GM19099 (cell line): ENCODE measurements around the gene EPHA7.

Experiments
- POLR2A ChIP-seq: IDR thresholded peaks from 3 replicates; pipeline ENCODE4 v1.6.1; 2011; ENCODE audit warnings: low read depth; ENCODE audit not compliant: insufficient read length; ENCODE audit errors: extremely low read depth

Gene EPHA7

DNA sequence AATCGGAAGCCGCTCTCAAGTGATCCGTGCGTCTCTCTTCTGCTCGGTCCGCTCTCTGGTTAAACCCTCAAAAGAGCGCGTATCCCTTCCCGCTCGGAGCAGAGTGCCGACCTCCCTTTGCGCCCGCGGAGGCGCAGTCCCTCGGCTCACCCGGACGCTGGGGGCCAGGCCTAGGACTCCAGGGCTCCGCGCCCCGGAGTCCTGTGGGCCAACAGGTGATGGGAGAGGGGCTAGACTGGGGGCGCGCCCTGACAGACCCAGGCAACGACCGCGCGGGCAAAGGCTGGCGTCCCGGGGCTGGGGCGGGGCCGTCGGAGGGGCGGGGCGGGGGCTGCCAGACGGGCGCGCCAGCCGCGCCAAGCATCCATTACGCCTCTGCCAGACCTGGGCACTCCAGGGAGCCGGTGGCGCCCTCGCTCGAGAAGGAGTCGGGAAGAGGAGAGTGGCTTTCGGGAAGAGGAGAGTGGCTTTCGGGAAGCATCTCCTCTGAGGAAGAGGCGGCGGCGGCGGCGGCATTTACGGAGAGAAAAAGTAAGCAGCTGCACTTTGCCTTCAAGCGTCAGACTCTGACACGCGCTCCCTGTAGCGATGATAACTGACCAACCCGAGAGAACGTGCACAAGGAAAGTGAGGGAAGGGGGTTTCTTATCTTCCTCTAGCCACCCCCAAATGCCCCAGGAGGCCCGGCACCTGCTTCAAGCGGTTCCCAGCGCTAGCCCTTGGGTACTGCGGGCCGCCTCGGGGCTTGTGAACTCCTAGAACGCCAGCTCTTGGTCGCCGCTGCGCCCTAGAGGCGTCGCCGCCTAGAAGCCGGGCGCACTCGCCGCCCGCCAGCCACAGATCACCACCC, 2.6 kb downstream of the EPHA7 start:
- TF ChIP-seq POLR2A, result no peak

DNA sequence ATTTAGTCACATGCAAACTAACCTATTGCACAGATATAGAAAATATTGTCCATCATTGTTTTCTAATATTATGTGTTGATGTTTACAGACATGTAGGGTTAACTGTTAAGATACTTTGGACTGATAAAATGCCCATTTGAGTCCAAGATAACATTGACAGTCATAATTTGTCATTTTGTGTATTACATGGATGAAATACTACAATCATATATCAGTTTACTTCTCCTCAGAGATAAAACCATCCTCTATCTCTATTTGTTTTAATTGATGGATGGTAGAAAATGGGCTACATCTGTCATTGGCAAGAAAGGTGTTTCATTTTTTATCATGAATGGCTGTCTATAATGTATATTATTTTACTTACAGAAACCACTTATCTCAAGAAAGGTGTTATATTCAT, 6.2 kb downstream of the EPHA7 start:
- no peak for TF ChIP-seq POLR2A

DNA sequence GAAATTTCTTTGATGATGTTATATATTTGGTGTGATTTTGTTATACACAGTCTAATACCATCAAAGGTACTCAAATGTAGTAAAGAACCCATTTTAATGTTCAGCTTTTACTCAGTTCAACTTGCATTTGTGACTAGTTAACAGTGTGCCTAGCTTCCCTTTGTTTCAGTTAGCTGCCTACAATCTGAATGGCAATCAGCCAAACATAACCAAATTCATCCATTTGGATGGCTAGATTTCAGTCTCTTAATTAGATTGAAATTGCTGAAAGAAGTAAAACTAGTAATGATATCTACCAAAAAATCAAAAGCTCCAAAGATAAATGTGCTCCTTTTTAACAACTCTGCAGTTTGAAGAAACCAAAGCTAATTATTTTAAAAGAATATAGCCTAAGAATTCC, 6.9 kb downstream of the EPHA7 start:
- no peak for TF ChIP-seq POLR2A

DNA sequence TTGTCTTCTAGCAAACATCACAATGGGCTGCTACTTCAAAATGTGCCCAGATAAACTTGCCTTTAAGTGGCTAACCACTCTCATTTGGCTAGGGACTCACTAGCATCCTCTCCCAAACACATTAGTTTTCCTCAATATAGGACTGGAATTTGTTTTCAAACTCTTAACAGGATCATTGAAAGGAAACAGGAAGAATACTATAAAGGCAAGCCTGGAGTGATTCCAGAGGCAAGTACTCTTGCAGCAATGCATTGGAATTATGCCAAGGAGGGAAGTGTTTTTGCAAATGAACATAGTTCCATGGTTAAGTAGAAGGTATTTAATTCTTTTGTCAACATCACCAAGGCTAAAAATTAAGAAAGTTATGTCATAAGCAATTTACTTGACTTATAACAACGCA, 12.2 kb downstream of the EPHA7 start:
- no peak for TF ChIP-seq POLR2A

DNA sequence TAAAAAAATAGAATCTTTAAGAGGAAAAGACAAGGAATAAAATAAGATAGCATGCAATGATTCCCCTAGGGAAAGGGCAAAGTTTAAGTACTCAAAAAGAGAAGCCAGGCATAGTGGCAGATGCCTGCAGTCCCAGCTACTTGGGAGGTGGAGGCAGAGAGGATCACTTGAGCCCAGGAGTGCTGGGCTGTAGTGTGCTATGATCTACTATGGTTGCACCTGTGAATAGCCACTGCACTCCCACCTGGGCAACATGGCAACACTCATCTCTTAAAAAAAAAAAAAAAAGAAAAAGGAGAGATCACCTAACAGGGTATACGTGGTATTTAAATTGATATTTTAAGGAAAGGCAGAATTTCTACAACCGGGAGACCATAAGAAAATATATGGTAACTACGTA, 16.0 kb downstream of the EPHA7 start:
- no peak for TF ChIP-seq POLR2A

DNA sequence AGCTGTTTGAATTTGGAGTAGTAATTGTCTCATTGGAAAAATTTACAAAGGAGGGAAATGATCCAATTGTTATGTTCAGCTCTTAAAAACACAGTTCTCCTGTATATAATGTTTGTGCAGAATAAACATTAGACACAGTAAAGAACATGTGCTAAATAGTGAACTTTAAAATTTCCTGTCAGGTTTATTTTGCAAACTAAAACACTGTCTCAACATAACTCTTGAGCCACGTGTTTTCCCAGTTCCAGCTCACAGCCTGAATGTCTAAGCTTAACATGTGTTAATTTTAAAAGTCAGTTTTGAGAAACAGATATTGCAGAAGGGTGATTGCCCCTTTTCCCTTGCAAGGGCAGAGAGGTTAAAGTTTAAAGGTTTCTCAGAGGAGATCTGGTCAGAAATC, 20.6 kb downstream of the EPHA7 start:
- TF ChIP-seq POLR2A, result no peak

DNA sequence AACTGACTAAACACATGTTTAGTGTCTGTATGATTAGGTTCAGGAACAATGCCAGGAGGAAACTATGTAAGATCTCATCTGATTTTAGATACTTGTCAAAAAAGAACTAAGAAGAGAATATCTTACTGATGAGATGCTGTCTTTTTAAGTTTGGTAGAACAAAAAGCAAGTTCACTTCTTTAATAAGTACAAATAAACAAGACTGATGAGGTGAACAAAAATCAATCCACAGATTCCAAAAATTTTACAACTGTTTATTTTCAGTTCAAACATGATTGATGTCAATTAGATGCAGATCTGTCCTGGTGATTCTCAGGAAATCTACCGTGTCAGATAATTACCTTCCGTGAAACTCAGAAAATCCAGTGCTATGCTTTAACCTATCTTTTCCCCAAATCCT, 24.9 kb downstream of the EPHA7 start:
- TF ChIP-seq POLR2A, result no peak

DNA sequence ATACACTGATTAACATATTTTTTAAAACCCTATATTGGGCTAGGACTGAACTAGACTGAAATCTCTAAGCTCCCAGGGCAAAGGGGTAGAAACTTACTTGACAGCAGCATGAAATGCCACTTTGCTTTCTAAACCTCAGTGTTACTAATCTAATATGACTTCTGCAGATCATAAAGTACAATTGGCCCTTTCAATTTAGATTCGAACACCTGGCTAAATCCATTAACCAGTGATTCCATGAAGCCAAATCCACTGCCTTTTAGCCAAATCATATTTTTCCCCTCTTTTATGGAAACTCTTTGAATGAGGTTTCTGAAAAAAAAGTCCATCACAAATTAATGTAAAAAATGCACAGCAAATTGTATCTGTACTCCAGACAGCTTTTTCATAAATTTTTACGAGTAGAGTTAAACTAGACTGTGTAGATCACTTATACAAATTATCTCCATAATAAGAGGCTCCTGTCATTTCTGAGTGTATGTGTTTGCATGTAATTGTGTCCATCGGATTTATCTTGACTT, 25.7 kb downstream of the EPHA7 start:
- no peak for TF ChIP-seq POLR2A

DNA sequence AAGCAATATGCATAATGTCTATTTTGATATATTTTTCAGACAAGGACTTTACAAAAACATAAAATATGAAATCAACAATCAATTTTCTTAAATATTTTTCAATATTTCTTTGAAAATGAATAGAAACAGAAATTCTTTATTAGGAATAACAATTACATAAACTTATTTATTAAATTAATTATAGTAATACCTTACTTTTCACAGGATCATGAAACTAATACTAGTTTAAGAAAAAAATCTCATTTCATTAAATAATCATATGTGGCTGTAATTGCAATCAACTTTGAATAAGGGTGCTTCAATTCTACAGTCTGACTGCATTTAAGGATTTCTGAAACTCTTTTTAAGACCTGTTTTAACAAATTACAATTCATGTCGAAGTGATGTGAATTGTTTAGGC, 26.6 kb downstream of the EPHA7 start:
- TF ChIP-seq POLR2A, result no peak

DNA sequence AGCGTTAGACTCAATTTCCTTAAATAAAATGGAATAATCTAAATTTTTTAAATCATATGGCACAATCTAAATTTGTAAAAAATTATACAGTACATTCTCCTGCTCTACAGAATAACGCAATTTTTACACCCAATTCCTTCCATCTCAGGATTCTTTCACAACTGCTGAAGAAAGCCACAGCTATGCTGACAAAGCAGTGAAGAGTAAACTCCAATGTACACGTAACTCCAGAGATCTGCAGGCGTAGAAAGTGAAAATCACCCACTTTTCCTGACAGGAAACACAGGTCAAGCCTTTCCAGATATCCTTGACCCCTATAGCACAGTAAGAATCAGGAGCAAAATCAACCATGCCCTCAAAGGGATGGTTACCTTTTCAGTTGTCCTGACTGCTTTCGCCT, 27.4 kb downstream of the EPHA7 start:
- no peak for TF ChIP-seq POLR2A

DNA sequence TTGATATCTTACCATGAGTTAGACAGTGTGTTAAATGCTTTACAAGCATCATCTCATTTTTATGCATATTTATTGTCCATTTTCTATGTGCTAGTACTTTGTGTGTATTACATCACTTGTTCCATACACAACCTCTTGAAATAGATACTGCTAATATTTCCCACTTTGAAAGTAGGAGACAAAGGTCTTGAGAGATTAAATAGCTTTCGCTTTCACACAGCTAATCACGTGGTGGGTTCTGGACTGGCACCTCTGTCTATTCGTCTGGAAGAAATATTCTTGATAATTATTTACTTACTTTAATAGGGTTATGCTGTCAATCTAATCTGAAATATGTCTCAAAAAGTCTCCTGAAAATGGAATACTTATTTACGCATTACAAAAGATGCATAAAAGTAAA, 30.2 kb downstream of the EPHA7 start:
- TF ChIP-seq POLR2A, result no peak

DNA sequence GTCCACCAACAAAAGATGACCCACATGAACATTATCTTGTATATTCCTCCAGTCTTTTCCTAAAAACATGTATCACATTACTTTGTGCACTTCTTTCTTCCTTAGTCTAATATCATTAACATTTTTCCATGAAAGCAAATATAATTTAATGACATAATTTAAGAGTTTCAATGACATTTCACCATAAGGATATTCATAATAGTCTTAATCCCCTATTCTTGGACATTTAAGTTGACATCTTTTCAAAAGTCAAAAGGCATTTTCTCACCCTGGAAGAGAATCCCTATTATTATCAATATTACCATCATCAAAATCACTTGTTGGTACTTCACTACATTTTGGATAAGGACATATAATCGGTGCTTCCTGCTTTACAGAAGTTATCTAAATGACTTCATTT, 31.3 kb downstream of the EPHA7 start:
- TF ChIP-seq POLR2A, result no peak

DNA sequence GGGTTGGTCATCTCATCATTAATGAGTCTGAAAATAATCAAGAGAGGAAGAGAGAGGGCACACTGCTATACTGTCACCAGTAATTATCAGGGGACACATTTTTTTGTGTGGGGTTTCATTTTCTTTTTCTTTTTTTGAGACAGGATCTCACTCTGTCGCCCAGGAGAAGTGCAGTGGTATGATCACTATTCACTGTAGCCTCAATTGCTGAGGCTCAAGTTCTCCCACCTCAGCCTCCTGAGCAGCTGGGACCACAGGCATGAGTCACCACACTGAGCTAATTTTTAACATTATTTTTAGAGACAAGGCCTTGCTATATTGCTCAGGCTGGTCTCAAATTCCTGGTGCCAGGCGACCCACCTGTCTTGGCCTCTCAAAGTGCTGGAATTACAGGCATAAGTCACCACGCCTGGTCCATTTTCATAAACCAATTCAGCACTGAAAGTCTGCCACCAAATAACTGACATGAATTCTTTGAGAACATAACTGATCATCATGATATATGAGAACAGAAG, 43.3 kb downstream of the EPHA7 start:
- no peak for TF ChIP-seq POLR2A

DNA sequence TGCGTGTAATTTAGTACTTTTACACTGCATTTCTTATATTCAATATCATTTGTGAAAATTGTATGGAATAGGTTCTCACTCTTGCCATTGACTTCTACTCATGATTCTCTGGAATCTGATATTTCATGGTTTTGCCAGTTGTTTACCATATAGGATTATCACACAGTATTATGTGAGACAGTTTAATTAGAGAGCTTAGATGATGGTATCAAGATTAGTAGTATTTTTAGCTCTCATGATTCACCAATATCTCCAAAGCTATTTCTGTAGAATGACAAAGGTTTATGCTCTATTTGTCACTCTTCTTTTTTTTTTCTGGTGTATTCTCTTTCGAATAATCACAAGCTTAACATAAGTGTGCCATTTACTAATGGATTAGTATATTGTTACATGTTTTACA, 45.9 kb downstream of the EPHA7 start:
- TF ChIP-seq POLR2A, result no peak

DNA sequence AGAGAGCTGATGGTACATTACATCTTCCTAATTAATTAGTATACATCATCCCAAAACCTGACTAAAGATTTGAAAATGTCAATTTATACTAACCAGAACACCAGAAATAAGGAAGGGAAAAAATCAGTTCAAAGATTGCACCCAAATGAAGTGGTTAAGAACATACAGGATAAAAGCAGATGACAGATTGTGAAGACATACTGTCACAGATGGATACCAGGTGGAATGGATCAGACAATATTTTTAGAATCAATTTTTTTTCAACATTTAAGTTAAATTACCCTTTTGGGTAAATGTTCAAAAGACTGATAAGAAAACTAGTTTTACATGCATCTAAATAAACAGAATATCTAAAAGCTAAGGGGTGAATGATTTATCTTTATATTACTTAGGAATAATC, 47.6 kb downstream of the EPHA7 start:
- TF ChIP-seq POLR2A, result no peak

DNA sequence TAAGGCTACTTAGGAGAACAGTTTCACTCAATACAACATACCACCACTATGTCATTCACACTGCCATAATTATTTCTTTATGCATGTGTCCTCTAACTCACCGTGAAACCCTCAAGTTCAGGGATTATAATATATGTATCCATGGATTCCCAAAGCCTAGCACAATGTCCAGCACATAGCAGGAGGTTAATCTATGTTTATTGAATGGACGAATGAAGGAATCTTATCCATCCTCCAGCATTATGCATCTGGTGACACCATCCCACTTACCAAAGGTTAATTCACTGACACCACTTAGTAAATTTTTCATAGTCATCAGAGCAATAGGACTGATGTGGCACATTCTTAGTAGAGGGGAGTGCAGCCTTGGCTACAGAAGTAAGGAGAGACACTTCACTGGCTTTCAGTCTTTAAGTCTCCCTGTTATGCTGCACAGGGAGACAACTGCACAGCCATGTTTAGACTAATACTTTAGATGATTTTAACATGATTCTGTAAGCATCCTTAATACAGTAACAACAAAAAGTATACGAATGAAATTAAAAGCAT, 49.7 kb downstream of the EPHA7 start:
- TF ChIP-seq POLR2A, result no peak
